GM12875 (cell line): ENCODE results near the gene FMN1.

Experiments used
- H3K4me3 ChIP-seq: one replicate; pipeline ENCODE4 v1.5.1; 2011; ENCODE audit warnings: low read depth, low read length, control low read depth
- CTCF ChIP-seq: IDR thresholded peaks from 2 replicates; pipeline ENCODE4 v1.5.1; 2011; ENCODE audit warnings: low read depth, mild to moderate bottlenecking, control low read depth, inconsistent platforms, low read length, moderate library complexity, borderline replicate concordance; ENCODE audit not compliant: insufficient read depth

FMN1 gene

GRCh38 chr15:33155691-33156420, 38.7 kb downstream of the FMN1 start:
- TF ChIP-seq CTCF = no peak

GRCh38 chr15:33154351-33155166, 40.0 kb downstream of the FMN1 start:
- TF ChIP-seq CTCF = no peak

More at GRCh38 chr15:33155691-33156420, 38.7 kb downstream of the FMN1 start:
- no peak overlapping the region for H3K4me3 ChIP-seq

GRCh38 chr15:33153548-33153947, 41.0 kb downstream of the FMN1 start:
- no peak for TF ChIP-seq CTCF

More at GRCh38 chr15:33154351-33155166, 40.0 kb downstream of the FMN1 start:
- no peak overlapping the region for H3K4me3 ChIP-seq

GRCh38 chr15:33152502-33153109, 41.9 kb downstream of the FMN1 start:
- no peak overlapping the region for H3K4me3 ChIP-seq
- no peak for TF ChIP-seq CTCF

More at GRCh38 chr15:33153548-33153947, 41.0 kb downstream of the FMN1 start:
- no peak overlapping the region for H3K4me3 ChIP-seq

- no peak for TF ChIP-seq CTCF
- H3K4me3 ChIP-seq = no peak overlapping the region
Measured at GRCh38 chr15:33150971-33151370, 43.5 kb downstream of the FMN1 start.

GRCh38 chr15:33150431-33150941, 44.0 kb downstream of the FMN1 start:
- no peak overlapping the region for H3K4me3 ChIP-seq
- TF ChIP-seq CTCF = no peak
